ENCODE data around the gene FZD10. TPM values are rescaled to one million over a fixed set of nuclear protein-coding genes. Genes with fewer than 3 reads are reported as not detected.

Gene FZD10
- total and polyA plus RNA-seq, 3 donors from 2014 or later: 0.62 to 0.90 (median 0.79) TPM

GRCh38 chr12:130198663-130199060 lies 36.4 kb downstream of the FZD10 start:
- H3K4me1 ChIP-seq: no peaks in the 10 kb centered on the region
- no peaks in the 10 kb centered on the region for H3K9me3 ChIP-seq
- H3K27me3 ChIP-seq: no peaks in the 10 kb centered on the region
- no peak for DNase-seq
- no peak overlapping the region for H3K27ac ChIP-seq
- intact Hi-C loops (cut with DNase I; ENCODE audit: low total_unique reads): no loop called here
- no peaks in the 10 kb centered on the region for H3K36me3 ChIP-seq (ENCODE audit: low read depth, missing control alignments)
- WGBS, 2 donors: 89 to 93% methylated on average over 16 of the region's 16 CpGs
- no peak overlapping the region for H3K4me3 ChIP-seq
- no peak for TF ChIP-seq CTCF (IDR thresholded peaks at IDR 0.05)
- TF ChIP-seq POLR2A (IDR thresholded peaks at IDR 0.05): no peak

DNA sequence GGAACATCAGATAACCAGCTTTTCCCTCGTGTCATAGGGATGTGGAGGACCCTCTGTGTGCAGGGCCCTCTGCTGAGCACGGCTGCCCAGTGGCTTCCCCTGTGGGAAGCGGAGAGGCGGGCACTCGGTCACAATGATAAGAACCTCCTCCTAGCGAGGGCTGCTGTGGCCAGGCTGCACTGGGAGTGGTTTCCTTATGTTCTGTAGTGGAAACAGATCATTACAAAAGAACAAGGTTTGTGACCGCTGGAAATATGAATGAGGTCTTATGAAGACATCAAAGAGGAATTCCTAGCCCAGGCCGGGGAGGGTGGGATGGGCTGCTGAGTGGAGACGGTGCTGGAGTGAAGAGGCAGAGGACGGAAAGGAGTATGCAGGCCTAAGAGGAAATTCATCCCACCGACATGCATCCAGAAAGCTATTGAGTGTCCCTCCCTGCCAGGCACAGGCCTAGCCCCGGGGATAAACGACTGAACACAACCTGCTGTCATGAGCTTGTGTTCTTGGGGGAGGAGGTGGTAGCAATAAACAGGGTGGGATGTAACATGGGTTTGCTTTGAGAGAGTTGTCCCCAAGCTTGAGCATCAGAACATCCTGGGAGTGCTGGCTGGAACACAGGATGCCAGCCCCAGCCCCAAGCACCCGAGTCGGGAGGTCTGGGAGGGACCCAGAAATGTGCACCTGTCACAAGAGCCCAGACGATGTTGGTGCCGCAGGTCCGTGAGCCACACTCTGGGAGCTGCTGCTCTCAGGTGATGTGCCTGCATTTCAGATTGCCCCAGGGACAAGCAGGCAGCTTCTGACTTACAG lies 37.5 kb downstream of the FZD10 start:
- no peaks in the 10 kb centered on the region for H3K36me3 ChIP-seq (ENCODE audit: low read depth, missing control alignments)
- no peaks in the 10 kb centered on the region for H3K4me1 ChIP-seq
- H3K27ac ChIP-seq: no peak overlapping the region
- DNase-seq: no peak
- H3K27me3 ChIP-seq: no peaks in the 10 kb centered on the region
- intact Hi-C loops (cut with DNase I; ENCODE audit: low total_unique reads): no loop called here
- 66 to 71% methylated on average over 16 to 18 of the region's 18 CpGs for WGBS, 2 donors
- TF ChIP-seq CTCF (IDR thresholded peaks at IDR 0.05) (no peak), POLR2A (IDR thresholded peaks at IDR 0.05) (no peak)
- H3K9me3 ChIP-seq: no peaks in the 10 kb centered on the region
- no peak overlapping the region for H3K4me3 ChIP-seq

GRCh38 chr12:130200445-130200844 lies 38.2 kb downstream of the FZD10 start:
- no peak for DNase-seq
- Histone ChIP-seq H3K36me3 (ENCODE audit: low read depth, missing control alignments) (no peaks in the 10 kb centered on the region), H3K27me3 (no peaks in the 10 kb centered on the region), H3K4me3 (no peak overlapping the region), H3K4me1 (no peaks in the 10 kb centered on the region), H3K9me3 (no peaks in the 10 kb centered on the region), H3K27ac (no peak overlapping the region)
- intact Hi-C loops (cut with DNase I; ENCODE audit: low total_unique reads): no loop called here
- TF ChIP-seq POLR2A (IDR thresholded peaks at IDR 0.05) (no peak), CTCF (IDR thresholded peaks at IDR 0.05) (no peak)
- 92 to 97% methylated on average over 7 of the region's 7 CpGs for WGBS, 2 donors

DNA sequence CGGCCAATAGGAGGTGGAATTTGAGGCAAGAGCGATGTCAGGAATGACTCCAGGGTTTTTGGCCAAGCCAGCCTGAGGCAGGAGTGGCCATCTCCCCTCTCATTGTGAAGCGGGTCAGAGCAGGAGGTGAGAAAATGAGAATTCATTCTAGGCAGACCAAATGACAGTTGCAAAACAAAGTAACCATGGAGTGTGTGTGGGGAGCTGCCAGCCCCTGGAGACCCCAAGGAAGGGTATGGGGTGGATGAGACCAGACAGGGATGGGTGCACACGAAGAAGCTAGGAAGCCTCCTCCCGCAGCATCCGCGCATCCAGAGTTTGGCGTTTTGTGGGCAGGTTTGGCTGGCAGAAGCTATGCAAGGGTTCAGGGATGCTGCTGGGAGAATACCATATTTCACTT lies 38.8 kb downstream of the FZD10 start:
- intact Hi-C loops (cut with DNase I; ENCODE audit: low total_unique reads): no loop called here
- no peaks in the 10 kb centered on the region for H3K4me1 ChIP-seq

More for the DNA sequence above, 38.8 kb downstream of the FZD10 start:
- Histone ChIP-seq H3K36me3 (ENCODE audit: low read depth, missing control alignments) (no peaks in the 10 kb centered on the region), H3K27me3 (no peaks in the 10 kb centered on the region), H3K4me3 (no peak overlapping the region), H3K9me3 (no peaks in the 10 kb centered on the region), H3K27ac (no peak overlapping the region)
- TF ChIP-seq CTCF (IDR thresholded peaks at IDR 0.05): no peak
- TF ChIP-seq POLR2A (IDR thresholded peaks at IDR 0.05): no peak
- 87 to 98% methylated on average over 8 of the region's 8 CpGs for WGBS, 2 donors
- no peak for DNase-seq

Measured in testis (tissue), 3 donors.